Neural progenitor cell (in vitro differentiated cells): ENCODE measurements around the gene TXNRD1. TPM values are rescaled to one million over a fixed set of nuclear protein-coding genes. Genes with fewer than 3 reads are reported as not detected.

Source experiments
- DNase-seq: peaks from one replicate; pipeline ENCODE4 v3.0.0-alpha.2; 2016; ENCODE audit warnings: low spot score
- H2AFZ ChIP-seq: fragments of 200-600 bp; sonication (generic); replicated peaks from 2 replicates; pipeline ENCODE4 v1.6.1; 2016; ENCODE audit warnings: antibody characterized with exemption
- H3F3A ChIP-seq: fragments of 200-600 bp; sonication (generic); 2 replicates; pipeline ENCODE4 v1.6.1; 2016; ENCODE audit warnings: antibody characterized with exemption, low read depth
- H3K27ac ChIP-seq: fragments of 200-600 bp; sonication (generic); 2 replicates; pipeline ENCODE4 v1.5.1; 2016; ENCODE audit warnings: mild to moderate bottlenecking
- H3K27me3 ChIP-seq: fragments of 200-600 bp; sonication (generic); 2 replicates; pipeline ENCODE4 v1.6.1; 2016; ENCODE audit warnings: mild to moderate bottlenecking, moderate library complexity
- H3K36me3 ChIP-seq: fragments of 200-600 bp; sonication (generic); 2 replicates; pipeline ENCODE4 v1.5.1; 2016
- H3K4me1 ChIP-seq: fragments of 200-600 bp; sonication (generic); 2 replicates; pipeline ENCODE4 v1.6.1; 2016; ENCODE audit warnings: mixed run types
- H3K4me2 ChIP-seq: fragments of 200-600 bp; sonication (generic); 2 replicates; pipeline ENCODE4 v1.6.1; 2016
- H3K4me3 ChIP-seq: fragments of 200-600 bp; sonication (generic); 2 replicates; pipeline ENCODE4 v1.5.1; 2016
- H3K79me2 ChIP-seq: fragments of 200-600 bp; sonication (generic); 2 replicates; pipeline ENCODE4 v1.6.1; 2016; ENCODE audit warnings: low read depth
- H3K9ac ChIP-seq: fragments of 200-600 bp; sonication (generic); 2 replicates; pipeline ENCODE4 v1.6.1; 2016
- H3K9me3 ChIP-seq: fragments of 200-600 bp; sonication (generic); 2 replicates; pipeline ENCODE4 v1.5.1; 2016; ENCODE audit warnings: low read depth
- H4K20me1 ChIP-seq: fragments of 200-600 bp; sonication (generic); 2 replicates; pipeline ENCODE4 v1.6.1; 2016; ENCODE audit warnings: low read depth
- H3K27ac Mint-ChIP-seq: 3 replicates; pipeline ENCODE4 v1.8.0; 2021; ENCODE audit warnings: mixed read lengths
- H3K27me3 Mint-ChIP-seq: 2 replicates; pipeline ENCODE4 v1.8.0; 2022; ENCODE audit warnings: low read depth, mild to moderate bottlenecking, inconsistent platforms, moderate library complexity, mixed read lengths; ENCODE audit not compliant: insufficient read depth
- H3K36me3 Mint-ChIP-seq: 3 replicates; pipeline ENCODE4 v1.8.0; 2021; ENCODE audit warnings: mixed read lengths
- H3K4me1 Mint-ChIP-seq: 3 replicates; pipeline ENCODE4 v1.8.0; 2021; ENCODE audit warnings: mixed read lengths
- H3K4me3 Mint-ChIP-seq: 3 replicates; pipeline ENCODE4 v1.8.0; 2021; ENCODE audit warnings: mild to moderate bottlenecking, moderate library complexity, mixed read lengths
- H3K9me3 Mint-ChIP-seq: 3 replicates; pipeline ENCODE4 v1.8.0; 2020; ENCODE audit warnings: mixed read lengths
- CTCF ChIP-seq: fragments of 200-600 bp; sonication (generic); IDR thresholded peaks from 2 replicates; pipeline ENCODE4 v1.5.1; 2017; ENCODE audit warnings: antibody characterized with exemption, mild to moderate bottlenecking
- EZH2 ChIP-seq: fragments of 200-600 bp; sonication (generic); IDR thresholded peaks from 2 replicates; pipeline ENCODE4 v1.6.1; 2017; ENCODE audit warnings: antibody characterized with exemption, mild to moderate bottlenecking, moderate library complexity
- EZH2phosphoT487 ChIP-seq: fragments of 200-600 bp; sonication (generic); IDR thresholded peaks from 2 replicates; pipeline ENCODE4 v1.6.1; 2017; ENCODE audit warnings: antibody characterized with exemption
- total RNA-seq: library from RNA; depleted of rRNA; stranded (reverse); fragments of >200 nt; gene quantifications from 2 replicates; pipeline ENCODE4 v1.2.3, GENCODE V29; 2015; ENCODE audit warnings: low replicate concordance

The TXNRD1 gene
- total RNA-seq, 1 donor from 2014 or later, result 99.8 TPM

- DNase-seq, result no peak
- Mint-ChIP-seq H3K9me3 (no peaks in the 10 kb centered on the region), H3K27me3 (no peaks in the 10 kb centered on the region), H3K4me1 (peaks cover 29% of the 10 kb centered on the region), H3K4me3 (no peak overlapping the region), H3K36me3 (peaks cover 20% of the 10 kb centered on the region), H3K27ac (no peak overlapping the region)
- Histone ChIP-seq H3K4me2 (no peak overlapping the region), H3K4me3 (no peak overlapping the region), H3F3A (no peaks in the 10 kb centered on the region), H3K27ac (no peak overlapping the region), H3K4me1 (no peaks in the 10 kb centered on the region), H3K9ac (no peak overlapping the region), H4K20me1 (no peaks in the 10 kb centered on the region), H3K27me3 (no peaks in the 10 kb centered on the region), H3K36me3 (no peaks in the 10 kb centered on the region), H3K9me3 (no peaks in the 10 kb centered on the region), H2AFZ (no peak overlapping the region), H3K79me2 (peaks cover 5% of the 10 kb centered on the region)
- no peak for TF ChIP-seq EZH2
- TF ChIP-seq EZH2phosphoT487, result no peak
- no peak for TF ChIP-seq CTCF
Observed at GRCh38 chr12:104340925-104341611, 125.5 kb downstream of the TXNRD1 start.

- Mint-ChIP-seq H3K27ac (no peak overlapping the region), H3K4me3 (no peak overlapping the region), H3K9me3 (no peaks in the 10 kb centered on the region), H3K4me1 (peaks cover 29% of the 10 kb centered on the region), H3K36me3 (peaks cover 20% of the 10 kb centered on the region), H3K27me3 (no peaks in the 10 kb centered on the region)
- H3K4me3 ChIP-seq, result no peak overlapping the region
- no peak overlapping the region for H3K9ac ChIP-seq
- no peak overlapping the region for H2AFZ ChIP-seq
- no peaks in the 10 kb centered on the region for H4K20me1 ChIP-seq
- no peaks in the 10 kb centered on the region for H3K9me3 ChIP-seq
- no peaks in the 10 kb centered on the region for H3K4me1 ChIP-seq
- DNase-seq, result no peak
- H3K36me3 ChIP-seq, result no peaks in the 10 kb centered on the region
- H3K27ac ChIP-seq, result no peak overlapping the region
- TF ChIP-seq EZH2 (no peak), EZH2phosphoT487 (no peak), CTCF (no peak)
- no peaks in the 10 kb centered on the region for H3K27me3 ChIP-seq
- peaks cover 5% of the 10 kb centered on the region for H3K79me2 ChIP-seq
- no peak overlapping the region for H3K4me2 ChIP-seq
- no peaks in the 10 kb centered on the region for H3F3A ChIP-seq
Observed at GRCh38 chr12:104342147-104342546, 126.6 kb downstream of the TXNRD1 start.

GRCh38 chr12:104342635-104343249, 127.2 kb downstream of the TXNRD1 start:
- peaks cover 3% of the 10 kb centered on the region for H4K20me1 ChIP-seq
- H3K27ac Mint-ChIP-seq, result no peak overlapping the region

More at GRCh38 chr12:104342635-104343249, 127.2 kb downstream of the TXNRD1 start:
- Mint-ChIP-seq H3K27me3 (no peaks in the 10 kb centered on the region), H3K4me3 (no peak overlapping the region), H3K36me3 (peaks cover 25% of the 10 kb centered on the region), H3K4me1 (peaks cover 29% of the 10 kb centered on the region), H3K9me3 (no peaks in the 10 kb centered on the region)
- Histone ChIP-seq H3K79me2 (peaks cover 5% of the 10 kb centered on the region), H3K27ac (no peak overlapping the region), H3K4me2 (no peak overlapping the region), H3K27me3 (no peaks in the 10 kb centered on the region), H3F3A (no peaks in the 10 kb centered on the region), H3K9me3 (no peaks in the 10 kb centered on the region), H3K4me3 (no peak overlapping the region), H2AFZ (no peak overlapping the region), H3K4me1 (no peaks in the 10 kb centered on the region), H3K36me3 (no peaks in the 10 kb centered on the region), H3K9ac (no peak overlapping the region)
- no peak for DNase-seq
- TF ChIP-seq CTCF (no peak), EZH2phosphoT487 (no peak)
